NCI-H524 treated with DMSO at 0.1 percent for 48 hours (cell line): ENCODE data around the gene P2RY2.

Source experiments
- DNase-seq: peaks from one replicate; lab custom pipeline; 2025; lab: John Stamatoyannopoulos, UW

P2RY2 gene

GRCh38 chr11:73283276-73284000, 65.4 kb downstream of the P2RY2 start:
- DNase-seq, result no peak

- no peak for DNase-seq
Observed at GRCh38 chr11:73284106-73284505, 66.0 kb downstream of the P2RY2 start.

GRCh38 chr11:73285721-73286120, 67.6 kb downstream of the P2RY2 start:
- DNase-seq, result no peak
